Osteocyte (in vitro differentiated cells): ENCODE results near the gene FLNA. TPM values are rescaled to one million over a fixed set of nuclear protein-coding genes. Genes with fewer than 3 reads are reported as not detected.

Source experiments
- DNase-seq: peaks from one replicate; pipeline ENCODE4 v3.0.0; 2021; ENCODE audit warnings: mixed read lengths; ENCODE audit not compliant: unreplicated experiment; ENCODE audit errors: extremely low spot score
- H3K27ac Mint-ChIP-seq: one replicate; pipeline ENCODE4 v1.8.0; 2021; ENCODE audit warnings: mild to moderate bottlenecking, mixed read lengths; ENCODE audit not compliant: unreplicated experiment
- H3K27me3 Mint-ChIP-seq: one replicate; pipeline ENCODE4 v1.8.0; 2021; ENCODE audit warnings: mixed read lengths; ENCODE audit not compliant: unreplicated experiment
- H3K36me3 Mint-ChIP-seq: one replicate; pipeline ENCODE4 v1.8.0; 2021; ENCODE audit warnings: mixed read lengths; ENCODE audit not compliant: unreplicated experiment
- H3K4me1 Mint-ChIP-seq: one replicate; pipeline ENCODE4 v1.8.0; 2021; ENCODE audit warnings: mixed read lengths; ENCODE audit not compliant: unreplicated experiment
- H3K4me3 Mint-ChIP-seq: one replicate; pipeline ENCODE4 v1.8.0; 2021; ENCODE audit warnings: mild to moderate bottlenecking, moderate library complexity, mixed read lengths; ENCODE audit not compliant: unreplicated experiment
- H3K9me3 Mint-ChIP-seq: one replicate; pipeline ENCODE4 v1.8.0; 2021; ENCODE audit warnings: mixed read lengths; ENCODE audit not compliant: unreplicated experiment
- CTCF ChIP-seq: fragments of 200-600 bp; sonication (generic); IDR thresholded peaks from 2 replicates; pipeline ENCODE4 v1.5.0; 2021; ENCODE audit warnings: antibody characterized with exemption, mild to moderate bottlenecking, moderate library complexity
- total RNA-seq: library from RNA; stranded (reverse); gene quantifications from 2 replicates; pipeline ENCODE4 v1.2.1, GENCODE V29; 2021

FLNA gene
- total RNA-seq, 1 donor from 2014 or later: 2,024 TPM

GRCh38 chrX:154334496-154334895 is 39.9 kb downstream of the FLNA start:
- Mint-ChIP-seq H3K4me1 (no peaks in the 10 kb centered on the region), H3K9me3 (no peaks in the 10 kb centered on the region), H3K4me3 (no peak overlapping the region), H3K27ac (no peak overlapping the region), H3K36me3 (no peaks in the 10 kb centered on the region), H3K27me3 (peaks cover 14% of the 10 kb centered on the region)
- DNase-seq: no peak
- no peak for TF ChIP-seq CTCF

- no peak for TF ChIP-seq CTCF
- no peak overlapping the region for H3K4me3 Mint-ChIP-seq
- no peak overlapping the region for H3K27ac Mint-ChIP-seq
- H3K27me3 Mint-ChIP-seq: peaks cover 15% of the 10 kb centered on the region
- no peaks in the 10 kb centered on the region for H3K4me1 Mint-ChIP-seq
- H3K9me3 Mint-ChIP-seq: no peaks in the 10 kb centered on the region
- DNase-seq: no peak
- no peaks in the 10 kb centered on the region for H3K36me3 Mint-ChIP-seq
These were observed 40.6 kb downstream of the FLNA start for GRCh38 chrX:154333837-154334271.

DNA sequence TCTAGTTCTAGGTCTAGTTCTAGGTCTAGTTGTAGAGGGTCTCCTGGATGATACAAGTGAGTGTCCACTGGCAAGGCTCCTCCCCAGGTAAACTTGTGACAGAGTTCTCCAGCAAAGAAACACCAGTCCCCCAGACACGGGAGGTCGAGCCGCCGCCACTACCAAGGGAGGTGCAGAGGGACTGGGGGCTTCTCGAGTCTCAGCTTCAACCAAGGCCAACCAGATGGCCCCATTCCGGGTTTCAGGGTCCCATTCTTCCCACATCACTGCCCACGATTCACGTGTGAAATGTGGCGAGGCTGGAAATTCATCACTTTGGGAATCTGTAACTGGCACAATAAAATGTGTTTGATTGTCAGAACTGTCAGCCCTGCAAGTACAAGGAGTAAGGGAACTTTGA is 41.3 kb downstream of the FLNA start:
- peaks cover 15% of the 10 kb centered on the region for H3K27me3 Mint-ChIP-seq
- H3K4me1 Mint-ChIP-seq: no peaks in the 10 kb centered on the region
- DNase-seq: no peak
- no peaks in the 10 kb centered on the region for H3K9me3 Mint-ChIP-seq
- H3K27ac Mint-ChIP-seq: no peak overlapping the region
- H3K36me3 Mint-ChIP-seq: no peaks in the 10 kb centered on the region
- no peak for TF ChIP-seq CTCF
- H3K4me3 Mint-ChIP-seq: no peak overlapping the region

DNA sequence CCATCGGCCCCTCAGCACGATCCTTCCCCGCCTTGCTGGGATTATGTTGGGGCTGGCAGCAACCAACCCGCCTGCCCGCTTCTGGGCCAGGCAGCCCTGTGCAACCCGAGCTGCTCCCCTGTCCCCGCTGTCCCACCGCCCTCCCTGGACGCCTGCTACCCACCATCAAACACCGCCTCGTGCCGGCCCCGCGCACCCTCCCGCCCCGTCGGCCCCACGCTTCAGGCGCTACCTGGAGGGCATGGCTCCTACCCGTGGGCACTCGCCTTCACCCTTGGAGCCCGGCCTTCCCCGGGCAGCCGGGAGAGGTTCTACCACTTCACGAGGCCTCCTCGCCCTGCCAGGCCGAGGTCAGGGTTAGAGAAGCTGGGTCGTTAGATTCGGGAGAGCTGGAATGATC is 41.9 kb downstream of the FLNA start:
- H3K4me1 Mint-ChIP-seq: peaks cover 4% of the 10 kb centered on the region
- H3K9me3 Mint-ChIP-seq: no peaks in the 10 kb centered on the region
- TF ChIP-seq CTCF: no peak
- H3K4me3 Mint-ChIP-seq: no peak overlapping the region
- DNase-seq: no peak
- H3K27ac Mint-ChIP-seq: no peak overlapping the region
- H3K27me3 Mint-ChIP-seq: peaks cover 15% of the 10 kb centered on the region
- H3K36me3 Mint-ChIP-seq: no peaks in the 10 kb centered on the region

- peaks cover 8% of the 10 kb centered on the region for H3K9me3 Mint-ChIP-seq
- H3K27ac Mint-ChIP-seq: no peak overlapping the region
- no peak overlapping the region for H3K4me3 Mint-ChIP-seq
- no peaks in the 10 kb centered on the region for H3K36me3 Mint-ChIP-seq
- no peak for TF ChIP-seq CTCF
- peaks cover 15% of the 10 kb centered on the region for H3K27me3 Mint-ChIP-seq
- DNase-seq: no peak
- H3K4me1 Mint-ChIP-seq: peaks cover 30% of the 10 kb centered on the region
These were observed 45.1 kb downstream of the FLNA start for GRCh38 chrX:154329294-154329693.
